GM11168 (cell line): Measurements from ENCODE around the gene SPTAN1.
"Not testable (repeated sequence)": the region's sequence is repeated elsewhere in the genome, so short reads cannot be mapped to it uniquely, and the experiment has no call there.

ENCODE experiments used
- in situ Hi-C: fragments of 300-500 bp; cut with MboI; formaldehyde crosslinking; loops from one replicate; pipeline ENCODE4 v1.12.0; 2022; ENCODE audit warnings: low sequenced_read_pairs; ENCODE audit not compliant: unreplicated experiment

The SPTAN1 gene

DNA sequence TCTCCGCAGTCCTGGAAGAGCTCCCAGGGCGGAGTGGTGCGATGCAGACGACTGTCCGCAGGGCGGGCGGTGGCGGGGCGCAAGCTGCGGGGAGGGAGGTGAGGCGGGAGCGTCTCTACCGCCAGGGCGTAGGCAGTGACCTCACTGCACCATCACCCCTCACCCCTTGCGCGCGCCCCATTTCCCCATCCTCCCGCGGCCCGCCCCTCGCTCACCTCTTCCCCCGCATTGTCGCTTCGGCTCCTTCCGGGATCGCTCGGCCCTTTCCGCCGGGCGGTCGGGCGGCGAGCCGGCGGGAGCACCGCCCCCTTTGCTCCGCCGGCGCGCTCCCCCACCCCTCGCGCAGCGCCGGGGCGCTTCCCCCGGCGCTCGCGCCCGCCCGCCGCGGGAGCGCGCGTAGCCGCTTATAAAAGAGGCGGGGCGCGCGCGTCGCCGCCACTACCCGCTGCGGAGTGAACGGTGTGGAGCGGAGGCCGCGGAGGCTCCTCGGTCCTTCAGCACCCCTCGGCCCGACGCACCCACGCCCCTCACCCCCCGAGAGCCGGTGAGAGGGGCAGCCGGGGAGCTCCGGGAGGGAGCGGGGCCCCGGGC is at the start of gene SPTAN1:
TSS of gene SPTAN1 (plus strand) at position 435 of the 591 bp plus-strand sequence. CDS start 14,154 bp downstream, outside the sequence.
- in situ Hi-C loops: no loop called here

DNA sequence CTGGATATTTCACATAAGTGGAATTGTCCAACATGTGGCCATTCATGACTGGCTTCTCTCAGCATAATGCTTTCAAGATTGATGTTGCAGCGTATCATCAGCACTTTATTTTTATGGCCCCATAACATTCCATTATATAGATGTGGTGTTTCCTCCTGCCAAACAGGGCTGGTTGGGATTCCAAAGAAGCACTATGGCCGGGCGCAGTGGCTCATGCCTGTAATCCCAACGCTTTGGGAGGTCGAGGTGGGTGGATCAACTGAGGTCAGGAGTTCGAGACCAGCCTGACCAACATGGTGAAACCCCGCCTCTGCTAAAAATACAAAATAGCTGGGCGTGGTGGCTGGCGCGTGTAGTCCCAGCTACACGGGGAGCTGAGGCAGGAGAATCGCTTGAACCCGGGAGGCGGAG is 49.0 kb upstream of the SPTAN1 start:
- in situ Hi-C loops: not testable (repeated sequence)

DNA sequence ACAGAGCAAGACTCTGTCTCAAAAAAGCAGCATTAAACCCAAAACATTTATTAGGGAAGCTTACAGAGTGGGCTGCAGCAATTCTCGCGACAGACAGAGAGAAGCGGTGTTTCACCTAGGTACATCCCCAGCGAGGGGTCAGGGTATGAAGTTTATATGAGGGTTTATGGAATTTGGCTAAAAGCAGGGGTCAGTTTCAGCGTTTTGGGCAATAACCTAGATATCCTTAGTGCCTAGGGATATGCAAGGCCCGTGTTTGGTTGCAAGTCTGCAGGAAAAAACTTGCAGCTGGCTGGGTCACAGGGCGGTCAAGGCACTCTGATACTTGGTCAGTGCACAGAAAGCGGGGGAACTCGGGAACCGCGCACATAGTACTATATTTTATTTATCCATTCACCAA is 48.5 kb upstream of the SPTAN1 start:
- in situ Hi-C loops: no loop called here

DNA sequence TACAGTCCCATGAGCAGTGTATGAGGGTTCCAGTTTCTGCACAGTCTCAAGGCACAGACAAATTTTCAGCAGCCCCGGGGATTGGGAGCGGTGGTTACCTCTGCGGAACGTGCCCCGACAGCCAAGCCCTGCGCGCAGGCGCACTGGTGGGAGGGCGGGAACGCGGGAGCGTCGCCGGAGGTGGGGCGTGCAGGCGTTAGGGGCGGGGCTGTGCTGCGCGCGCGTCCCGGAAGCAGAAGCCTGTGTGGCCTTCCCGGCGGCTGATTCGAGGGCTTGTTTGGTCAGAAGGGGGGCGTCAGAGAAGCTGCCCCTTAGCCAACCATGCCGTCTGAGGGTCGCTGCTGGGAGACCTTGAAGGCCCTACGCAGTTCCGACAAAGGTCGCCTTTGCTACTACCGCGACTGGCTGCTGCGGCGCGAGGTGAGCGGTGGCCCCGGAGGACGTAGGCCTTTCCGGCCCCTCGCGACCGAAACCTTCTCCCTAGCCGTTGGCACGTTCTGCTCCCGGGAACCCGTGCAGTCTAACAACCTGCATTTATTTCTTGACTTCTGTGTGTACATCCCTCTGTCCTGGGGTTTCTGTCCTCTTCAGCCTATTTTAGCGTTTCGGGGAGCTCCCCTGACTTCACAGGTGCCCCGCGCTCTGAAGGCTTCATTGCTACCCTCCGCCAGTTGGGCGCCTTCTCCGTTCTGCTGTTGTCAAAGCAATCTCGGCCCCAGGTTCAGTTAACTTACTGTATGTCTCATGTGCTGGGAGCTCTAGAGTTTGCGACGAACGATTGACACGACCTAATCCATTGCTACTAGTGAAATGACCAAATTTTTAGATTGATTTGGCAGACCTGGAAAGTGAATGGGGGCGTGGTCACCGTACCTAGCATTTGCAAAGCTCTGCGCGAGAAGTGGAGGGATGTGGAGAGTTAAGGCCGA is 47.6 kb upstream of the SPTAN1 start, which contains the start of gene GLE1:
TSS of gene GLE1 (plus strand) at position 235 of the 929 bp plus-strand sequence. CDS start at position 322, 87 bp downstream.
- in situ Hi-C loops: no loop called here

DNA sequence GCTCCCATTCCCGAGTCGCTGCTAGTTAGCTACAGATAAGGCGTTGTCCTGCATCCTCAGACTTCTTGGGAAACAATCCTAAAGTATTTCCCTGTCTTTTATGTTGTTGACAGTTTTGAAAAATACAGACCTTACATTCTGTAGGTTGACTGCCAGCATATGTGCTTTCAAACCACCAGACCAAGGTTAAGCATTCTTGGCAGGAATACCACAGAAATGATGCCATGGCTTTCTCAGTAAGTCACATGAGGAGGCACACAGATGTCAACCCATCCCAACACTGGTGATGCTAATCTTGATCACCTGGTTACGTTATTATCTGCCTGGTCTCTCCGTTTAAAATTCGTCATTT is 47.0 kb upstream of the SPTAN1 start:
- in situ Hi-C loops: no loop called here

DNA sequence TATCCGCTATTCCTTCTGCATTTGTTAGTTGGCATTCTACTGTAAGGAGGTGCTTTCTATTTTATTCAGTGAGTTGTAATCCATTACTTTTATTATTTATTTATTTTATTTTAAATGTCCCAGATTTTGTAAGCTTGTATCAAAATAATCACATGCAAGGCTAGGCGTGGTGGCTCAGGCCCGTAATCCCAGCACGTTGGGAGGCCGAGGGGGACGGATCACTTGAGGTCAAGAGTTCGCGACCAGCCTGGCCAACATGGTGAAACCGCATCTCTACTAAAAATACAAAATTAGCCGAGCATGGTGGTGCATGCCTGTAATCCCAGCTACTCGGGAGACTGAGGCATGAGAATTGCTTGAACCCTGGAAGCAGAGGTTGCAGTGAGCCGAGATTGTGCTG is 46.5 kb upstream of the SPTAN1 start:
- in situ Hi-C loops: not testable (repeated sequence)

DNA sequence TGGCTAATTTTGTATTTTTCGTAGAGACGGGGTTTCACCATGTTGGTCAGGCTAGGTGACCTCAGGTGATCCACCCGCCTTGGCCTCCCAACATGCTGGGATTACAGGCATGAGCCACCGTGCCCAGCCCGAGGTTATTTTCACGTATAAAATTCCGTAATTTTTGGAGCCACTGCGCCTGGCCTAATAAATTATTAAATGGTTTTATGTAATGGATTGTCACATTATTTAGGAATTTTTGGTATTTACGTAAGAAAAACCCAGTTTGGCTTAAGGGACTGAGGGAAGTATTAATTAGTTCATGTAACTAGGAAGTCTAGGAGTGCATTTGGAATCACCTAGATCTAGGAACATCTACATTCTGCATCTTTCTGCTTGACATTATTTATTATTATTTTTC is 39.6 kb upstream of the SPTAN1 start:
- in situ Hi-C loops: no loop called here

DNA sequence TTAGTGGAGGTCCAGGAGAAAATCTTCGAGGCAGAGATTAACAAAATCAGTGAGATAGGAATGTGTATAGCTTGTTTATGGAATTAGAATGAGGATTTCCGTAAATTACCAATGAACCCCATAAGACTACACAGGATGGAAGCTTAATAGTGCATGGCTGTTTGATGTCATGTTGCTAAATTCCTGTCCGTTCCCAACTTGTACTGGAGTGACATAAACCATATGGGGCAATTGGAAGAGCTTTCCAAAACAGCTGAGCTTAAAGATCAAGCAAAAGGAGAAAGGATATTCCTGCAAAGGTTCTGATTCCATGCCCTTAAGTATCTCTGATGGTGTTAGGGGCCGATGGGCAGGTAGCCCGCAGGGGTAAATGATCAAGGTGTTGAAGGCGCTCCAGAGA is 30.4 kb upstream of the SPTAN1 start:
- in situ Hi-C loops: no loop called here

DNA sequence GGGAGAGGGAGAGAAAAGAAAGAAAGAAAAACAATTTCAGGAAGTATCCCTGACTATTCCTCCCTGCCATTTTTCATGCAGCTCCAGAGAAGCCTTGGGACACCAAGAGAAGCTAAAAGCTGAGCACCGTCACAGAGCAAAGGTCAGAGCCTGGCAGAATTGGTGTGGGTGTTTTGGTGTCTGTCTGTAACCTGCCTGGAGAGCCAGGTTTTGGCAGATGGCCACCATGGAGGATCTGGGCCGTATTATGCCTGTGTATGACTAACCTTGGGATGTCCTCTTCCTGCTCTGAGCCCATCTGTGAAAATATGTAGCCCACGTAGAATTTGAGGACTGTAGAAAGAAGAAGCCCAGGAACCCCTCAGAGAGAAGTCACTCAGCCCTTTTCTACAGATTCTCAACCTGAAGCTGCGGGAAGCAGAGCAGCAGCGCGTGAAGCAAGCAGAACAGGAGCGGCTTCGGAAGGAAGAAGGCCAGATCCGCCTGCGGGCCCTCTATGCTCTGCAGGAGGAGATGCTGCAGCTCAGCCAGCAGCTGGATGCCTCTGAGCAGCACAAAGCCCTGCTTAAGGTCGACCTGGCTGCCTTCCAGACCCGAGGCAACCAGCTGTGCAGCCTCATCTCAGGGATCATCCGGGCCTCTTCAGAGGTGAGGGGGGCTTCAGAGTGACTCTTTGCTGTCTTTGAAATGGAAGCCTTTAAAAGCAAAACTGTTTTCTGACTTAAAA is 29.0 kb upstream of the SPTAN1 start:
- in situ Hi-C loops: no loop called here

DNA sequence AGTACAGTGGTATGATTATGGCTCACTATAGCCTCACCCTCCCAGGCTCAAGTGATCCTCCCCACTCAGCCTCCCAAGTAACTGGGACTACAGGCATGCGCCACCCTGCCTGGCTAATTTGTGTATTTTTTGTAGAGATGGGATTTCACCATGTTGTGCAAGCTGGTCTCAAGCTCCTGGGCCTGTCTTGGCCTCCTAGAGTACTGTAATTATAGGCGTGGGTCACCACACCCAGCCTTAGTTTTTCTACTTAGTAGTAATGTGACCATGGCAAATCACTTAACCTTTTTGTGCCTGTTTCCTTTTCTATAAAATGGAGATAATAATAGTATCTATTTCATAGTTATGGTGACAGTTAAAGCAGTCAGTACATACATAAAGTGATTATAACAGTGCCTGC is 25.7 kb upstream of the SPTAN1 start:
- in situ Hi-C loops: no loop called here

DNA sequence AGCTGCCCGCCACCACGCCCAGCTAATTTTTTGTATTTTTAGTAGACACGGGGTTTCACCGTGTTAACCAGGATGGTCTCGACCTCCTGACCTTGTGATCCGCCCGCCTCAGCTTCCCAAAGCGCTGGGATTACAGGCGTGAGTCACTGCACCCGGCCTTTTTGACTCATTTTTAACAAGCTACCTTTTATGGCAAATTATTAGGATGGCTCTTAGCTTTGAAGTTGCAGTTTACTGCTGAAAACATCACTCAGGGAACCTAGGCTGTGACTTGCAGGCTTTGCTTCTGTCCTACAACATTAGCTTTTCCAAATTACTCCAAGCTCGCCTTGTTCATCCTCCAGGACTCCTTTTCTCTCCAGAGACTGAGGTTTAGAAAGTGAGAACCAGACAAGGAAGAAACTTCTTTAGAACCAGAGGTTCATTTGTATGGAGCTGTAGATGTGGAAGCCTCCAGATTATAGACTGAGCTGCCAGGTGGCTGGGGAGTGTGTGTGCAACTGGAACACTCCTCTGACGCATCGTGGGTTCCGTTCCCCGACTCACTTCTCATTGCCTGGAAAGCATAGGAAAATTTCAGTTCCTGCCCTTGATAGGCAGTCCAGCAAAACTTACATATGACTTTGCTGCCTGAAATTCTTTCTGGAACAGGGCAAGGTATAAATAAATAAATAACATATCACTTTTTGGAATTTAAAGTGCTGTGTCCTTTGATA is 23.8 kb upstream of the SPTAN1 start:
- in situ Hi-C loops: no loop called here

DNA sequence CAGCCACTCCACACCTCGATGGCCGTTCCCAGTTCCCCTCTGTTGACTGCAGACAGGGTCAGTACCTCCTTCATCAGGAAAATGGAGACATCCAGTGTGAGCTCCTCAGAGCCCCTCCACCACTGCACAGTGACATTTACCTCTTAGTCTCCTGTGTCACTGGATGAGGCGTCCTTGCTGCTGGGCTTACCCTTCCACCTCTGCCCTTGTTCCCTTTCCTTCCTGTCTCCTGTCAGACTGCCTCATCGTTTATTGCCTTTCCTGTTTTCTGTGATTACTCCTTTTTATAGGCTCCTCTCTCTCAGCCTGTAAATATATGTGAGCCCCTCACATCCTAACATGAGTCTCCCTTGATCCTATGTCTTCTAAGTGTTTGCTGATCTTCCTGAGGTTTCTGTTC is 23.2 kb upstream of the SPTAN1 start:
- in situ Hi-C loops: no loop called here

DNA sequence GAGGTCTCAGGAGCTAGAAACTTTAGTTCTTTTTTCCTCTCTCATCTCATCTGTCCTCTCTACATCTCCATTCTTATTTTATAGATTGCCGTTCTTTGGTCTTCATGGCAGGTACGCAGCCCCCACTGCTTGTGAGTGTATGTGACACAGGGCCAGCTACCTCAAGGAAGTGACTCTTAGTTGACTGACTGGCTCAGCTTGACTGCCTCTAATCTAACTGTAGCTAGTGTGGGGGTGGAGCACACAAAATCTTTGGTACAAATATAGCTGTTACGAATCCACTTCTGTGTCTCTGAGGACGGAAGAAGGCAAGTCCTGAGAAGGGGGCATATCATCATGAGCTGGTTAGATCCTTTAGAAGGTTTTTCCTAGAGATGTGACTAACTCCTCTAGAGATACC is 19.8 kb upstream of the SPTAN1 start:
- in situ Hi-C loops: no loop called here

DNA sequence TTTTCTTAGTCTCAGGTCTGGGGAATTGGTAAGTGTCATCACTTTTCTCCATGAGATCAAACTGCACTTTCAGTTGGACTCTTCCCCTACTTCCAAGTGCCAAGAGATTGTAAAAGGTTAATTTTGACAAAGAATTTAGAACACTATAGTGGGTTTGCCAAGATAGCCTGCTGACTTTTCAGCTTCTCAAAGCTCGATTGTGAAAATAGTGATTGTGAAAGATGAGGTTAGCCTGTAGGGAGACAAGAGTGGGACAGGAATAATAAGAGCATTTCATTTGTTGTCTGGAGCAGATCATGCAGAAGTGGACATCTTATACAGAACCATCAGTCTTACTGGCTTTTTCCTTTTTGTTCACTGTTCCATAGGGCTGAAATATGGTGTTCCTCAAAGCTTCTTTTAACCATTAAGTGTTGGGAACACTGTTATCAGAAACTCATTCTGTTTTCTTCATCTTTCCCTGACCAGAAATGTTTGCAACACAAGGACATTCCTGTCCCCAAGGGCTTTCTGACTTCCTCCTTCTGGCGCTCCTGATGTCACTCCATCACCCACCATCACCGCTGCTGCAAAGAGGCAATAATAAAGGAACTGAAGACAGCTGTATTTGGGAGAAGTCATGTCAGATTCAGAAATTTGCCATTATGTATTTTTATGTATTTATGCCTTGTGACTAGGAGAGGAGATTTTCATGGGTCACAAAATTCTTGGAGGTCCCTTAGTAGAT is 11.6 kb upstream of the SPTAN1 start:
- in situ Hi-C loops: no loop called here

DNA sequence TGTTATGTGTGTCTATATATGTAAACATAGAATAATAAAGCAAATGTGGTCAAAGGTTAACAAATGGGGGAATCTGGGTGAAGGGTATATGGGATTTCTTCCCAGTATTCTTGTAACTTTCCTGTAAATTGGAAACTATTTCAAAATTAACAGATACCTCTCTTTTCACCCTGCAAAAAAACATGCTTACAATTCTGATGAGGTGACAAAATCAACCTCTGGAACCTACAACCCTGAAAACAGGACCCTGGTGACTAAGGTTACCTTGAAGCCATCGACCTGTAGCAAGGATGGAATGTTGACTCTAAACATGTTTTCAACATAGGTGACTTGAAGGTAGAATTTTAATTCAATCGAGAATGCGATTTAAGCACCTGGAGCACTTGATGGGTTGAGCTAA is 5.9 kb upstream of the SPTAN1 start:
- in situ Hi-C loops: no loop called here

DNA sequence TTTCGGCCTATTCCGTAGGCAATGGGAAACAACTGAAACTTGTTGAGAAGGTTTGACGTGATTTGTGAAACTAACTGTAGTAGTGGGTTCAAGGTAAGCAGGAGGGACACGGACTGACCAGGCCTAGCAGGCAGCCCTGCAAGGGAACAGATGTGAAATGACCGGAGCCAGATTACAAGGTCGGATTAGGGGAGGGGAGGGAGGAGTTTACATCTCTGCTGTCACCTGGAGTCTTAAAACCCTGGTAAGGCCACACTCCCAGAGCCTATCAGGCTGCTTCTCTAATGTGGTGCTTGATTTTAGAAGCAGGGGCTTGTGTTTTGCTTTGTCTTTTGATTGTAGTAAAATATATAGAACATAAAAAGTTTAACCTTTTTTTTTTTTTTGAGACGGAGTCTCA is 3.5 kb upstream of the SPTAN1 start:
- in situ Hi-C loops: no loop called here

DNA sequence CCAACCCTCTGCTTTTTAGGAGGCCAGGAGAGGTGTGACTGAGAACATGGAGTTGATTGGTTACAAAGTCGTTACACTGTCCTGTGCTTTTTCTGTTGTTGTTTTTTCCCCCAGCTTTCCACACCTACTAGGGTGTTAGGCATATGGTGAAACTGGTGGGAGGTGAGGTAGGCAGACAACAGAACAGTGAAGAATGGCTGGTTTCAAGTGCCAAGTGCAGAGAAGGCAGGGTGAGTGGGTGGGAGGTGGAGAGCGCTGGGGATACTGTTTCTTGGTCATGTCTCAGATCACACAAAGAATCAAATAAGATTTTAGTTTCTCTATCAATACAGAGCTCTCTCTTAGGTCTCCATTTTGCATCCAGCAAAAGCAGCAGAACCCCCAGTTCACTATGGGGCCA is 2.2 kb upstream of the SPTAN1 start:
- in situ Hi-C loops: no loop called here

DNA sequence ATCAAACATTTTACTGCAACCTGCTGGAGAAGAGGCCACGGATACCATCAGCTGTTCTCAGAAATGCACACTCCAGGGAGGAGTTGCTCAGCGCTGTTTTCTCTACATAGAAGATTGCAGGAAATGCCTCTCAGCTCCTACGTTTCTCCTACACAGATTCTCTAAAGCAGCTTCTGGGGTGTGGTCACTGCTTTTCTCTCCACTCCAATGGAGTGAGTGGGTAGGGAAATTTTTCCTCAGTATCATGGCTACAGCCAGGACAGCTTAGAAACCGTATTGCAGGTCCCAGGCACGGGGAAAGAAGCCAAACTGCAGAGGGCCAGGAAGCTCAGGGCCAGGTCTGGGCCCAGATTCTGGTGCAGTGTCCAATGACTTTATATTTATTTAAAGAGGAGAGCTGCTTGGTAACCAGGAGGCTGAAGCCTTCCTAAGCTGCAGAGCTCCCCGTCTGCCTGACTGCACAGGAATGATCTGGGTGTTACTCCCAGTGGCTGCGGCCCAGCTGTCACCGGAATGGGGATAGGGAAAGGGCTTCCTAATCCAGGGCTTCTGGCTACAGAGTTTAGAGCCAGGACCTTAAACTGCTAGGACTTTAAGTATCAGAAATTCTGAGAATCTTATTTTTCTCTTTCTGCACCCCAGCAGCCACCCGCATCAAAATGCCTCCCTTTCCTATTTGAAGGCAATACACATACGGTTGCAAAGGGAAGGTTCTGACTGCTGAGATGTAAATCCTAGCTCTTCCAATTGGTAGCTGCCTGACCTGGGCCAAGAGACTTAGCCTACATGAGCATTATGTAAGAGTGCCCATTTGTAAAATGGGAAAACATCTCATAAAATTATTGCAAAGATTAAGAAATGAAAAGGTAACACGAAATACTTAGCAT is 1.4 kb upstream of the SPTAN1 start:
- in situ Hi-C loops: no loop called here

DNA sequence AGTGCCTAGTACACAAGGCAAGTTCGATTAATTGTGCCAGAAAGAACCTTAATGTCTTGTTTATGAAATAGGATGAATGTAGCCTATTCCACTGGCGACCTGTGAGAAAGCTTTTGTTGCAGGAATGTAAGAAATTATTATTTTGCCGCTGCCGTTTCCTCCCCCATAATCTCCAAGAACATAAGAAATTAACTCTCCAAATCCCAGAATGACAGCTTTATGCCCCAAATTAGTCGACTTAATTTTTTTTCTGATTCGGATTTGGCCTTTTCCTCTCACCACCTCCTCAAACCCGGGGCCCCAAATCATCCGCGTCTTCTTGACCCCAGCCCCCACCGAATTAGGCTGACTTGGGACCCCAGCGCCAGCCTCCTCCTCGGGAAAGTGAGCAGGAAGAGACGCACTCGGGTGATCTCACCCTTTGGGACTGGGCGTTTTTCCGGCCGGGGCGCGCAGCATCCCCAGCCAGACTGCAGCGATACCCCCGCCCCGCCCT is 682 bp upstream of the SPTAN1 start:
- in situ Hi-C loops: no loop called here
